Measurements from ENCODE around the gene CSNK1D. TPM values are rescaled to one million over a fixed set of nuclear protein-coding genes. Genes with fewer than 3 reads are reported as not detected.

Gene CSNK1D
- total and polyA plus RNA-seq, 2 donors (not counting 1 experiment from before 2014, with no cell fraction given): 196 to 241 TPM

GRCh38 chr17:82302991-82303943, 29.8 kb upstream of the CSNK1D start:
- H3K79me2 ChIP-seq (ENCODE audit: control insufficient read depth, insufficient read depth, low read length): no peaks in the 10 kb centered on the region
- Mint-ChIP-seq H3K4me1 (peaks cover 40% of the 10 kb centered on the region), H3K27me3 (peaks cover 3% of the 10 kb centered on the region), H3K9me3 (ENCODE audit: insufficient read depth) (no peaks in the 10 kb centered on the region), H3K4me3 (no peak overlapping the region), H3K27ac (no peak overlapping the region)
- no peak overlapping the region for H3K4me2 ChIP-seq (replicated peaks; ENCODE audit: low read depth, low read length, poor library complexity, severe bottlenecking)
- CTCF ChIA-PET: interaction anchor here (0.9 to 6.4 kb wide), 7 partner anchors 8 to 97 kb away, joined by 3 to 68 read pairs (median 4); no protein-coding TSS in a partner anchor
- H4K20me1 ChIP-seq (ENCODE audit: control insufficient read depth, insufficient read depth, low read length, poor library complexity, severe bottlenecking): no peaks in the 10 kb centered on the region
- H2AFZ ChIP-seq (ENCODE audit: insufficient read depth, low read depth, low read length, poor library complexity, severe bottlenecking): peak overlapping the region; percentile 32
- intact Hi-C loops (cut with micrococcal nuclease): no loop called here
- H3K27ac ChIP-seq (ENCODE audit: low read length in 2 of 2): no peak overlapping the region
- no peak for TF ChIP-seq CTCF (IDR thresholded peaks at IDR 0.05)
- no peak for TF ChIP-seq EZH2 (IDR thresholded peaks at IDR 0.05; ENCODE audit: borderline replicate concordance, insufficient read depth, low read depth, low read length, poor library complexity, severe bottlenecking)
- no peaks in the 10 kb centered on the region for H3K9me3 ChIP-seq (ENCODE audit: control extremely low read depth in 1 of 3, control insufficient read depth in 2 of 3, insufficient read depth in 1 of 3, low read length in 2 of 3)
- H3K9ac ChIP-seq (ENCODE audit: low read length): no peak overlapping the region
- POLR2A ChIA-PET: interaction anchor here (0.6 to 0.9 kb wide), 2 partner anchors 61 to 88 kb away, joined by 3 to 4 read pairs; no protein-coding TSS in a partner anchor
- peak; percentile 34 for DNase-seq
- peaks cover 42 to 55% of the 10 kb centered on the region in 2 donors for H3K4me1 ChIP-seq (ENCODE audit: control insufficient read depth in 2 of 2, insufficient read depth in 2 of 2, low read length in 2 of 2)
- no peaks in the 10 kb centered on the region for H3K36me3 ChIP-seq (replicated peaks in 1 of 2; ENCODE audit: control extremely low read depth in 1 of 2, control insufficient read depth in 1 of 2, extremely low read depth in 1 of 2, insufficient read depth in 2 of 2, low read length in 1 of 2)
- H3K27me3 ChIP-seq (replicated peaks in 1 of 4; ENCODE audit: control extremely low read depth in 1 of 4, control insufficient read depth in 3 of 4, insufficient read depth in 4 of 4, low read length in 3 of 4): no peaks in the 10 kb centered on the region
- WGBS (ENCODE audit: insufficient coverage): 44% methylated on average over 31 of the region's 35 CpGs
- H3K4me3 ChIP-seq (ENCODE audit: control extremely low read depth in 1 of 5, extremely low read depth in 1 of 5, insufficient read depth in 1 of 5, low read depth in 2 of 5, low read length in 4 of 5): no peak overlapping the region
- no peak for ATAC-seq (ENCODE audit: low read depth)

- ATAC-seq (ENCODE audit: low read depth) (no peak), DNase-seq (no peak)
- Histone ChIP-seq H3K9ac (ENCODE audit: low read length) (no peak overlapping the region), H3K79me2 (ENCODE audit: control insufficient read depth, insufficient read depth, low read length) (no peaks in the 10 kb centered on the region), H2AFZ (ENCODE audit: insufficient read depth, low read depth, low read length, poor library complexity, severe bottlenecking) (peak overlapping the region; percentile 49), H3K4me2 (replicated peaks; ENCODE audit: low read depth, low read length, poor library complexity, severe bottlenecking) (peak overlapping the region; percentile 74), H3K4me1 (ENCODE audit: control insufficient read depth in 2 of 2, insufficient read depth in 2 of 2, low read length in 2 of 2) (peaks cover 42 to 61% of the 10 kb centered on the region in 2 donors), H3K27ac (ENCODE audit: low read length in 2 of 2) (no peak overlapping the region), H3K4me3 (ENCODE audit: control extremely low read depth in 1 of 5, extremely low read depth in 1 of 5, insufficient read depth in 1 of 5, low read depth in 2 of 5, low read length in 4 of 5) (no peak overlapping the region), H4K20me1 (ENCODE audit: control insufficient read depth, insufficient read depth, low read length, poor library complexity, severe bottlenecking) (no peaks in the 10 kb centered on the region), H3K27me3 (replicated peaks in 1 of 4; ENCODE audit: control extremely low read depth in 1 of 4, control insufficient read depth in 3 of 4, insufficient read depth in 4 of 4, low read length in 3 of 4) (no peaks in the 10 kb centered on the region), H3K36me3 (replicated peaks in 1 of 2; ENCODE audit: control extremely low read depth in 1 of 2, control insufficient read depth in 1 of 2, extremely low read depth in 1 of 2, insufficient read depth in 2 of 2, low read length in 1 of 2) (no peaks in the 10 kb centered on the region), H3K9me3 (ENCODE audit: control extremely low read depth in 1 of 3, control insufficient read depth in 2 of 3, insufficient read depth in 1 of 3, low read length in 2 of 3) (no peaks in the 10 kb centered on the region)
- ChIA-PET POLR2A (interaction anchor here (0.6 to 2.3 kb wide), 3 partner anchors 29 to 87 kb away, joined by 3 to 11 read pairs (median 4); partner anchors contain the start of gene CSNK1D), CTCF (interaction anchor here (1.0 to 6.4 kb wide), 6 partner anchors 9 to 96 kb away, joined by 3 to 68 read pairs (median 12); no protein-coding TSS in a partner anchor)
- TF ChIP-seq EZH2 (IDR thresholded peaks at IDR 0.05; ENCODE audit: borderline replicate concordance, insufficient read depth, low read depth, low read length, poor library complexity, severe bottlenecking) (no peak), CTCF (IDR thresholded peaks at IDR 0.05) (no peak)
- 87% methylated on average over 13 of the region's 15 CpGs for WGBS (ENCODE audit: insufficient coverage)
- H3K27ac Mint-ChIP-seq: peak overlapping the region; percentile 78
- no peaks in the 10 kb centered on the region for H3K9me3 Mint-ChIP-seq (ENCODE audit: insufficient read depth)
- intact Hi-C loops (cut with micrococcal nuclease): no loop called here
- H3K4me3 Mint-ChIP-seq: peak overlapping the region; percentile 99
- peaks cover 46% of the 10 kb centered on the region for H3K4me1 Mint-ChIP-seq
- no peaks in the 10 kb centered on the region for H3K27me3 Mint-ChIP-seq
These were observed 29.1 kb upstream of the CSNK1D start for GRCh38 chr17:82302568-82302963.

Data from B cell (primary cell).